Activated T-cell treated with anti-CD3 and anti-CD28 coated beads, Interleukin-2, amount 50 U/mL, for 4 hours (primary cell): ENCODE results near the gene TMEM43. TPM values are rescaled to one million over a fixed set of nuclear protein-coding genes. Genes with fewer than 3 reads are reported as not detected.
"Not testable (repeated sequence)": the region's sequence is repeated elsewhere in the genome, so short reads cannot be mapped to it uniquely, and the experiment has no call there.

ENCODE experiments used
- ATAC-seq, 2 donors: fragments of 200-7000 bp; cut with Tn5 transposase; one replicate each; pipeline ENCODE4 v1.10.0; 2021
- DNase-seq: peaks from one replicate; pipeline ENCODE4 v3.0.0-alpha.2; 2020
- H3K27me3 Mint-ChIP-seq: one replicate; pipeline ENCODE4 v1.8.0; 2021; ENCODE audit warnings: low read depth, mixed read lengths
- H3K36me3 Mint-ChIP-seq: one replicate; pipeline ENCODE4 v1.8.0; 2022; ENCODE audit warnings: mixed read lengths; ENCODE audit not compliant: insufficient read depth
- H3K4me1 Mint-ChIP-seq: one replicate; pipeline ENCODE4 v1.8.0; 2021; ENCODE audit warnings: low read depth, mixed read lengths
- H3K4me3 Mint-ChIP-seq: one replicate; pipeline ENCODE4 v1.8.0; 2021; ENCODE audit warnings: mild to moderate bottlenecking, moderate library complexity, mixed read lengths
- H3K9me3 Mint-ChIP-seq: one replicate; pipeline ENCODE4 v1.8.0; 2021; ENCODE audit warnings: mixed read lengths
- total RNA-seq, 3 donors: library from RNA; stranded (reverse); gene quantifications; one replicate each; pipeline ENCODE4 v1.2.1, GENCODE V29; 2021

The TMEM43 gene
- total RNA-seq, 3 donors from 2014 or later: 40.3 to 48.4 (median 45.1) TPM

- H3K36me3 Mint-ChIP-seq: peaks cover 40% of the 10 kb centered on the region
- ATAC-seq (no peak), DNase-seq (no peak)
- no peaks in the 10 kb centered on the region for H3K9me3 Mint-ChIP-seq
- no peak overlapping the region for H3K4me3 Mint-ChIP-seq
- H3K4me1 Mint-ChIP-seq: peaks cover 14% of the 10 kb centered on the region
- no peaks in the 10 kb centered on the region for H3K27me3 Mint-ChIP-seq
Observed at GRCh38 chr3:14117468-14118399, 7.1 kb upstream of the TMEM43 start.

- no peak overlapping the region for H3K4me3 Mint-ChIP-seq
- no peak for DNase-seq
- peaks cover 23% of the 10 kb centered on the region for H3K4me1 Mint-ChIP-seq
- H3K36me3 Mint-ChIP-seq: peaks cover 35% of the 10 kb centered on the region
- H3K27me3 Mint-ChIP-seq: no peaks in the 10 kb centered on the region
- no peaks in the 10 kb centered on the region for H3K9me3 Mint-ChIP-seq
- no peak for ATAC-seq
Observed at GRCh38 chr3:14118400-14119381, 6.2 kb upstream of the TMEM43 start.

DNA sequence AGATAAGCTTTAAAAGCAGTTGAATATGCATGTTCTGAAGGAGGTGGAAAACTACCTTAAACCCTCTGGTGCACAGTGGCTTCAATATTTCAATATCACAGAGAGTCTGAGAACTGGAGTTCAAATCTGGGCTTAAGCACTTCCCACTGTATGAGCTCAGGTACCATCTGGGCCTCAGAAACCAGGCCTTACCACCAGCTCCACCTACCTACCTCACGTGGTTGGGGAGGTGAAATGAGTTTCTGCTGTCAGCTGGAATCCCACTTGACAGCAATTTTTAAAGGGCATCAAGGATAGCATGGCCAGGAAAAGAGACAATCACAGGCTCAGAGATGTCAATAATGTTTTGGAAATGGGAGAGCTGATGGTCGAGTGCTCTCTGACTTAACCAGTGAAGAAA lies 5.2 kb upstream of the TMEM43 start:
- H3K36me3 Mint-ChIP-seq: peaks cover 31% of the 10 kb centered on the region
- peaks cover 27% of the 10 kb centered on the region for H3K4me1 Mint-ChIP-seq
- DNase-seq (no peak), ATAC-seq (no peak)
- H3K4me3 Mint-ChIP-seq: no peak overlapping the region
- H3K9me3 Mint-ChIP-seq: no peaks in the 10 kb centered on the region
- H3K27me3 Mint-ChIP-seq: no peaks in the 10 kb centered on the region

- Mint-ChIP-seq H3K36me3 (peaks cover 25% of the 10 kb centered on the region), H3K9me3 (no peaks in the 10 kb centered on the region), H3K27me3 (no peaks in the 10 kb centered on the region), H3K4me3 (no peak overlapping the region), H3K4me1 (peaks cover 27% of the 10 kb centered on the region)
- DNase-seq: no peak
- no peak for ATAC-seq
Observed at GRCh38 chr3:14120111-14120920, 4.5 kb upstream of the TMEM43 start.

DNA sequence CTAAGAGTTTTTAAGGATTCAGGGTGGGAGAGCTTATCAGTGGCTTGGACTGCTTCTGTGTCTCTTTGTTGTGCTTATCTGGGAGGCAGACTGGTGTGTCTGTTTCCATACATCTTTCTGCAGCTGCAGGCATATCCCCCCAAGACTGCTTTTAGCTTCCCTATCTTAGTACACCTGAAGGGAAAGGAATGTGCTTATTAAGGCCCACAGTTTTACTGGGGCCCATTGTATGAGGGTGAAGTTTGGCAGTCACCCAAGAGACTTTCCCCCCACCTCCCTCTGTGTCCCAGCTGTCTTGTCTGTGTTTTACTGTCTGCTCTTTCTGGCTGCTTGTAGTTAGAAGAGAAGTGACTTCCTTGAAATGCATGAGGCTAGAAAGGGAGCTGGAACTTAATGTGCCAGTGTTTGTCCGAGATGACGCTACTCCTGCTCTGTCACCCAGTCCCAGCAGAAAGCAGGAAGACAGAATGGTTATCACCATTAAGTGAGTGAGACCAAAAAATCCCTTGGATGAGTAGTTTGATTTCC lies 3.9 kb upstream of the TMEM43 start:
- H3K36me3 Mint-ChIP-seq: peaks cover 25% of the 10 kb centered on the region
- not testable (repeated sequence) for H3K27me3 Mint-ChIP-seq

DNA sequence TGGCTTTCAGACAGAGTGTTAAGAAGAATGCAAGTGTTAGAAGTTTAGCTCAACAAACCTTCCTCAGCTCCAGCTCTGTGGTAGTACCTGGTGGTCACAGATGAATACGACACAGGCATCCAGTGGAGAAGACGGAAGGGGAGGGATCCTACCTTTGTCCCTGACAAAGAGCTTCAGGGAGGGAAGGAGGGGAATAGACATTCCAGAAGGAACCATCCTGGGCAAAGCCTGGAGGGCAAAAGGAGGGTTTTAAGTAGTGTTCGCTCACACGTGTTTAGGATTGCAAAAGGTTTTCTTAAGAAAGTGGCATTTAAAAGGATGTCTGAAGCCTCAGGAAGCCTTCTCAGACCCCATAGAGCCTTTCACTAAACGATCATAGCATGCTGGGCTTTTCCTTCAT lies 3.0 kb upstream of the TMEM43 start:
- DNase-seq (no peak), ATAC-seq (no peak)
- Mint-ChIP-seq H3K27me3 (no peaks in the 10 kb centered on the region), H3K4me1 (peaks cover 40% of the 10 kb centered on the region), H3K9me3 (no peaks in the 10 kb centered on the region), H3K4me3 (no peak overlapping the region), H3K36me3 (peaks cover 25% of the 10 kb centered on the region)

More for the DNA sequence above, 3.9 kb upstream of the TMEM43 start:
- H3K4me1 Mint-ChIP-seq: peaks cover 31% of the 10 kb centered on the region
- H3K4me3 Mint-ChIP-seq, H3K9me3 Mint-ChIP-seq, ATAC-seq, DNase-seq: not testable (repeated sequence)

DNA sequence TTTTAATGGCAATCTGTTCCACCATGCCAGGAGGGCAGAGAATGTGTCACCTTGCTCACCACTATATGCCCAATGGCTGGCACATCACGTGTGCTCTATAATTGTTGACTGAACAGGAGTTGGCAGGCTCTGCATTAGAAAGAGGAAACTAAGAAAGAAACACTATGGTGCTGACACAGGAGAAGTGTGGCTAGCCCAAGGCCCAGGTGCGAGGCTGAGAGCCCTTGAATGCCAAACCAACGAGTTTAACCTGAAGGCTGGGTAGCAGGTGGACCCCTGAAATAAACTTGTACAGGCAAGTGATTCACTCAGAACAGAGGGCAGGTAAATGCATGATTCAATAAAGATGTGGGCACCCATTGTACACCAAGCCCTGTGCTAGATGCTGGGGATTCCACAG lies 2.6 kb upstream of the TMEM43 start:
- Mint-ChIP-seq H3K4me3 (peak overlapping the region; percentile 97), H3K9me3 (no peaks in the 10 kb centered on the region), H3K36me3 (peaks cover 25% of the 10 kb centered on the region), H3K4me1 (peaks cover 43% of the 10 kb centered on the region), H3K27me3 (no peaks in the 10 kb centered on the region)
- DNase-seq (no peak), ATAC-seq (no peak)

DNA sequence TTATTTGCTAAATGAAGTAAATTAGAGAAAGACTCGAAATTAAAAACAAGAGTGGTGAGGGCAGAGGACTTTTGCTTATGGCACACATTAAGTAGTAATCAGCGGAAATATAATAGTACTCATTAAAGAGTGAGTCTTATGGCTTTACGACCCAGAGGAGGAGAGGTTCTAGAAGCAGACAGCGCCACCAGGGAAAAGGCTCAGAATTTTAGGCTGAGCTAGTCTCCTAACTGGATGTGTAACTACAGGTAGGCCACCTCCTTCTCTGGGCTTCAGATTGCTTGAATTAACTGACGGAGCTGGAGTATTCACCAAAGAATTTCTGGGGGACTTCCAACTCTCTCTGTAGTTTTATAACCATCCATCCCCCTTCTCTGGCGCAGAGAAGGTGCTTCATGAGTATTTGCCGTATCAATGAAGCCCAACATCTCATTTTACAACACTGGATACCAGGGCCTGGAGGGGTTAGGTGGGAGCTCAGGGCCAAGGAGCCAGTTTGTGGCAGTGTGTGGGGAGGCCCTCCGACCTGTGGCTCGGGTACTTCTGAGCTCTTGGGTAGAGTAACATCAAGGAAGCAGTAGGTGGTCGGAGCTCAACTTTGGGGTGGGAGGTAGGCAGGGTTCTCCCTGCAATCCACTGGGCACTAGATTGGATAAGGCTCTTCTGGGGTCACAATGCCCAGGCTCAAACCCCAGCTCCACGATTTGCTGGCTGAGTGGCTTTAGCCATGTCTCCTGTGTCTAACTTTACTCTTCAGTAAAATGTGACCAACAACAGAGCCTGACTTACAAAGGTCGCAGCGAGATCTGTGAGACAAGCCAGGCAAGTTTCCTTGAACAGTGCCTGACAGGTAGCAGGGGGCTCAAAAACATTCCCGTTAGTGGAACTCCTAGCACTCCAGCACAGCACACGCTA lies 1.3 kb upstream of the TMEM43 start:
- peaks cover 56% of the 10 kb centered on the region for H3K4me1 Mint-ChIP-seq
- ATAC-seq (no peak), DNase-seq (no peak)
- H3K36me3 Mint-ChIP-seq: peaks cover 38% of the 10 kb centered on the region
- H3K27me3 Mint-ChIP-seq: no peaks in the 10 kb centered on the region
- peak overlapping the region; percentile 97 for H3K4me3 Mint-ChIP-seq
- no peaks in the 10 kb centered on the region for H3K9me3 Mint-ChIP-seq

DNA sequence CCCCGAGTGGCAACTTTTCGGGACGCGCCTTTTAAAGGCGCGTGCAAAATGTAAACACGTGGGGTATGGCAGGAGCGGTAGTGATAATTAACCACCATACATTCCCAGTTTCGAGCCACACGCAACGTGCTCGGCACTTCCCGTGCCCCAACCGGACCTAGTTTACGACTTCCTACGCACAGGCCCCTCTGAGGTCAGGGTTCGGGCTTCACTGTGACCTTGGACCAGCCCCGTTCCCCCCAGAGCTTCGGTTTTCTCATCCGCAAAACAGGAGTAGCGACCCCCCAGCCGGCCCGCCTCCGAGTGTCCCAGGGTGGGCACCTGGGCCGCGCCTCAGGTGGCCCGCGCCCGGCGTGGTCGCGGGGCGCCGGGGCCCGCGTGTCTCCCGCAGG lies 633 bp upstream of the TMEM43 start:
- no peaks in the 10 kb centered on the region for H3K27me3 Mint-ChIP-seq
- H3K4me1 Mint-ChIP-seq: peaks cover 56% of the 10 kb centered on the region
- ATAC-seq: peak; percentile 40 to 45
- DNase-seq: peak; percentile 65
- peaks cover 43% of the 10 kb centered on the region for H3K36me3 Mint-ChIP-seq
- H3K9me3 Mint-ChIP-seq: no peaks in the 10 kb centered on the region
- H3K4me3 Mint-ChIP-seq: peak overlapping the region; percentile 97

DNA sequence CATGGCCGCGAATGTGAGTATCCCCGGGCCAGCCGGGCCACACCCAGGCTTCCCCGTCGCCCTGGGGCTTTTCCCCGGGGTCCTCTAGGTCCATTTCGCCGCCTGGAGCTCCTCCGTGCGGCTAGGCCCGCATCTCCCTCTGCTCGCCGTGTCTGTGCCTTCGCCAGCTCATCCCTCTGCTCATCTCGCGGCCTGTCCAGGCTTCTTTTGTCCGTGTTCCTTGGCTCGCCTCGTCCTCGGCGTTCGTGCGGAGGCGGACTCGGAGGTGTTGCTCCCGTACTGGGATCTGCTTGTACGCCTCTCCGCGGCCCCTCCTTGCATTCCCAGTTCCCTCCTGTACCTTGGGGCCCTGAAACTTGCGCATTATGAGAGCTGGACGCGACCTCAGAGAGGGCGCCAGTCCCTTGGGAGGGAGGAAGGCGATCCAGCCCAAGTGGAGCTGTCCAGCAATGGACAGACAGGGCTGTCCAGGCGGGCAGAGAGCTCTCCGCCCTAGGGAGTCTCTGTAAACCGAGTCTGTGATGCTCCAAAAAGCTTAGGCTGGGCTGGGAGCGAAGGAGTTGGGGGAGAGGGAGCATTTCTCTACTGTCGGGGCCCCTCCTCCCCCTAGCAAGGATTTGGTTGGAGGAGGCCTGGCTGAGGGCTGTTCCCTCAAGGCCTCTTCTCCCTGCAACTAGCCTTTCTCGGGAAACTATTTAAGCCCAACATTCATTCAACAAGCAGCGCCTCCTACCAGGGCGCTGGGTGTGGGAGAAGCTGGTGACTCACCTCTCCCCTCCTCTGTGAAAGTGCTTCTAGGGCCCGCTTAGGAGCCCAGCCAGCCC lies 553 bp downstream of the TMEM43 start:
- no peaks in the 10 kb centered on the region for H3K27me3 Mint-ChIP-seq
- ATAC-seq (peak; percentile 48 to 53), DNase-seq (peak; percentile 60)
- no peaks in the 10 kb centered on the region for H3K9me3 Mint-ChIP-seq
- peaks cover 44% of the 10 kb centered on the region for H3K36me3 Mint-ChIP-seq
- H3K4me3 Mint-ChIP-seq: peak overlapping the region; percentile 97
- peaks cover 55% of the 10 kb centered on the region for H3K4me1 Mint-ChIP-seq

GRCh38 chr3:14126017-14126886 lies 1.4 kb downstream of the TMEM43 start:
- Mint-ChIP-seq H3K36me3 (peaks cover 39% of the 10 kb centered on the region), H3K27me3 (no peaks in the 10 kb centered on the region), H3K9me3 (no peaks in the 10 kb centered on the region), H3K4me3 (peak overlapping the region; percentile 97), H3K4me1 (peaks cover 53% of the 10 kb centered on the region)
- DNase-seq (no peak), ATAC-seq (no peak)
